A673 (cell line): ENCODE measurements around the gene SNTA1. TPM values are rescaled to one million over a fixed set of nuclear protein-coding genes. Genes with fewer than 3 reads are reported as not detected.

Experiments used
- BruUV-seq: library from RNA; stranded (reverse); fragments of 400-500 nt; replicated peaks from 2 replicates; lab custom pipeline; 2021; lab: Mats Ljungman, UMichigan
- CTCF ChIA-PET: fragments of 300-600 bp; sonication (Branson Sonifier 250); formaldehyde crosslinking; loops from one replicate; lab custom pipeline; 2022; ENCODE audit warnings: antibody characterized with exemption; lab: Charles Lee
- POLR2A ChIA-PET: fragments of 300-600 bp; sonication (Branson Sonifier 250); formaldehyde crosslinking; loops from one replicate; lab custom pipeline; 2022; ENCODE audit warnings: antibody characterized with exemption; ENCODE audit not compliant: low non-redundant PET; lab: Charles Lee
- DNase-seq: peaks from one replicate; pipeline ENCODE4 v3.0.0-alpha.2; 2015; ENCODE audit warnings: low spot score
- H3K27ac ChIP-seq: fragments of 200-600 bp; sonication (generic); 2 replicates; pipeline ENCODE4 v1.5.1; 2016; ENCODE audit warnings: mixed run types, low read depth, mild to moderate bottlenecking, mixed read lengths, antibody characterized with exemption, low read length; ENCODE audit not compliant: poor library complexity, severe bottlenecking
- H3K27me3 ChIP-seq: fragments of 200-600 bp; sonication (generic); replicated peaks from 2 replicates; pipeline ENCODE4 v1.6.1; 2017; ENCODE audit warnings: mixed run types, low read depth, mild to moderate bottlenecking, mixed read lengths, antibody characterized with exemption, low read length; ENCODE audit not compliant: insufficient read depth, poor library complexity
- H3K36me3 ChIP-seq: fragments of 200-600 bp; sonication (generic); 2 replicates; pipeline ENCODE4 v1.6.1; 2016; ENCODE audit warnings: mixed run types, mild to moderate bottlenecking, mixed read lengths, antibody characterized with exemption, low read length; ENCODE audit not compliant: insufficient read depth, poor library complexity, severe bottlenecking
- H3K4me1 ChIP-seq: fragments of 200-600 bp; sonication (generic); 2 replicates; pipeline ENCODE4 v1.6.1; 2017; ENCODE audit warnings: mixed run types, mild to moderate bottlenecking, mixed read lengths, antibody characterized with exemption, low read length; ENCODE audit not compliant: insufficient read depth, poor library complexity, severe bottlenecking
- H3K4me3 ChIP-seq: fragments of 200-600 bp; sonication (generic); 2 replicates; pipeline ENCODE4 v1.5.1; 2016; ENCODE audit warnings: low read depth, mixed run types, mild to moderate bottlenecking, mixed read lengths, low read length; ENCODE audit not compliant: poor library complexity, severe bottlenecking
- H3K9me3 ChIP-seq: fragments of 200-600 bp; sonication (generic); 2 replicates; pipeline ENCODE4 v1.6.1; 2016; ENCODE audit warnings: mixed run types, low read depth, mild to moderate bottlenecking, mixed read lengths, antibody characterized with exemption, low read length; ENCODE audit not compliant: poor library complexity, severe bottlenecking
- CTCF ChIP-seq: fragments of 300-800, 200-600 bp; sonication (generic); conservative IDR thresholded peaks from 2 replicates; pipeline ENCODE4 v1.5.1; 2017; ENCODE audit warnings: low read depth, mild to moderate bottlenecking, antibody characterized with exemption, low read length, moderate library complexity, mixed read lengths
- EZH2 ChIP-seq: fragments of 200-600 bp; sonication (generic); IDR thresholded peaks from 2 replicates; pipeline ENCODE4 v1.6.1; 2017; ENCODE audit warnings: borderline replicate concordance, low read depth, mild to moderate bottlenecking, mixed read lengths, antibody characterized with exemption, low read length; ENCODE audit not compliant: poor library complexity, severe bottlenecking
- intact Hi-C: fragments of 100-400 bp; cut with micrococcal nuclease; formaldehyde crosslinking; loops from one replicate; pipeline ENCODE4 v1.10.0; 2022; ENCODE audit not compliant: unreplicated experiment
- total RNA-seq: library from RNA; stranded (reverse); gene quantifications from 2 replicates; pipeline ENCODE4 v1.2.3, GENCODE V29; 2021

SNTA1 gene
- total RNA-seq, 1 experiment from 2014 or later, result 4.4 TPM

GRCh38 chr20:33470866-33471265 is 27.3 kb upstream of the SNTA1 start:
- ChIA-PET CTCF (no interaction called here), POLR2A (interaction anchor here (0.6 kb wide), 1 partner anchor 1751 kb away, joined by 4 read pairs; no protein-coding TSS in a partner anchor)
- intact Hi-C loops, result no loop called here
- BruUV-seq, result no TSS peak
- Histone ChIP-seq H3K4me3 (no peak overlapping the region), H3K9me3 (no peaks in the 10 kb centered on the region), H3K27me3 (no peaks in the 10 kb centered on the region), H3K27ac (no peak overlapping the region), H3K36me3 (no peaks in the 10 kb centered on the region), H3K4me1 (no peaks in the 10 kb centered on the region)
- DNase-seq, result no peak
- no peak for TF ChIP-seq CTCF
- no peak for TF ChIP-seq EZH2

- intact Hi-C loops, result no loop called here
- DNase-seq, result no peak
Measured at GRCh38 chr20:33470457-33470856, 26.9 kb upstream of the SNTA1 start.

GRCh38 chr20:33466303-33466646 is 22.7 kb upstream of the SNTA1 start:
- H3K36me3 ChIP-seq, result no peaks in the 10 kb centered on the region
- ChIA-PET CTCF (no interaction called here), POLR2A (no interaction called here)
- DNase-seq, result no peak
- H3K27me3 ChIP-seq, result no peaks in the 10 kb centered on the region
- no peak overlapping the region for H3K27ac ChIP-seq
- no peak overlapping the region for H3K4me3 ChIP-seq
- TF ChIP-seq CTCF, result no peak
- TF ChIP-seq EZH2, result no peak
- intact Hi-C loops, result no loop called here
- H3K9me3 ChIP-seq, result no peaks in the 10 kb centered on the region
- H3K4me1 ChIP-seq, result peaks cover 3% of the 10 kb centered on the region
- no TSS peak for BruUV-seq

More at GRCh38 chr20:33470457-33470856, 26.9 kb upstream of the SNTA1 start:
- Histone ChIP-seq H3K4me3 (no peak overlapping the region), H3K27me3 (no peaks in the 10 kb centered on the region), H3K4me1 (no peaks in the 10 kb centered on the region), H3K27ac (no peak overlapping the region), H3K9me3 (no peaks in the 10 kb centered on the region), H3K36me3 (no peaks in the 10 kb centered on the region)
- POLR2A ChIA-PET, result interaction anchor here (0.6 kb wide), 1 partner anchor 1750 kb away, joined by 4 read pairs; no protein-coding TSS in a partner anchor
- CTCF ChIA-PET, result no interaction called here
- TF ChIP-seq EZH2 (no peak), CTCF (no peak)
- no TSS peak for BruUV-seq
